GM23338 (cell line): ENCODE results near the gene GBF1. TPM values are rescaled to one million over a fixed set of nuclear protein-coding genes. Genes with fewer than 3 reads are reported as not detected.

ENCODE experiments used
- ATAC-seq: fragments of 200-7000 bp; cut with Tn5 transposase; 3 replicates; pipeline ENCODE4 v1.9.1; 2020
- DNase-seq: peaks from one replicate; pipeline ENCODE4 v3.0.0-alpha.2; 2015; ENCODE audit warnings: low spot score
- H2AFZ ChIP-seq: fragments of 200-600 bp; sonication (generic); 2 replicates; pipeline ENCODE4 v1.8.0; 2016; ENCODE audit warnings: antibody characterized with exemption, mild to moderate bottlenecking, moderate library complexity
- H3F3A ChIP-seq: fragments of 200-600 bp; sonication (generic); replicated peaks from 2 replicates; pipeline ENCODE4 v1.8.0; 2017; ENCODE audit warnings: antibody characterized with exemption, mixed run types, low read depth
- H3K27ac ChIP-seq: fragments of 200-600 bp; sonication (generic); 2 replicates; pipeline ENCODE4 v1.6.1; 2016; ENCODE audit warnings: low read depth
- H3K27me3 ChIP-seq: fragments of 200-600 bp; sonication (generic); 2 replicates; pipeline ENCODE4 v1.8.0; 2016; ENCODE audit warnings: mild to moderate bottlenecking, mixed run types, moderate library complexity; ENCODE audit not compliant: insufficient read depth
- H3K36me3 ChIP-seq: fragments of 200-600 bp; sonication (generic); 2 replicates; pipeline ENCODE4 v1.8.0; 2016; ENCODE audit warnings: mild to moderate bottlenecking; ENCODE audit not compliant: insufficient read depth
- H3K4me1 ChIP-seq: fragments of 200-600 bp; sonication (generic); 2 replicates; pipeline ENCODE4 v1.8.0; 2016; ENCODE audit warnings: mild to moderate bottlenecking, moderate library complexity; ENCODE audit not compliant: insufficient read depth
- H3K4me2 ChIP-seq: fragments of 200-600 bp; sonication (generic); 2 replicates; pipeline ENCODE4 v1.7.1; 2017; ENCODE audit warnings: mixed run types
- H3K4me3 ChIP-seq: fragments of 200-600 bp; sonication (generic); 2 replicates; pipeline ENCODE4 v1.6.1; 2016; ENCODE audit warnings: mixed run types
- H3K79me2 ChIP-seq: fragments of 200-600 bp; sonication (generic); replicated peaks from 2 replicates; pipeline ENCODE4 v1.8.0; 2017; ENCODE audit warnings: mild to moderate bottlenecking; ENCODE audit not compliant: insufficient read depth
- H3K9me2 ChIP-seq: fragments of 200-600 bp; sonication (generic); 2 replicates; pipeline ENCODE4 v1.8.0; 2017; ENCODE audit not compliant: insufficient read depth
- H4K20me1 ChIP-seq: fragments of 200-600 bp; sonication (generic); replicated peaks from 2 replicates; pipeline ENCODE4 v1.8.0; 2017; ENCODE audit warnings: mild to moderate bottlenecking; ENCODE audit not compliant: insufficient read depth
- H3K27ac Mint-ChIP-seq: 2 replicates; pipeline ENCODE4 v1.8.0; 2020; ENCODE audit warnings: inconsistent platforms, mild to moderate bottlenecking, moderate library complexity, mixed read lengths
- H3K27me3 Mint-ChIP-seq: 3 replicates; pipeline ENCODE4 v1.8.0; 2022; ENCODE audit warnings: low read depth, mild to moderate bottlenecking, moderate library complexity, mixed read lengths, inconsistent platforms; ENCODE audit not compliant: insufficient read depth, poor library complexity
- H3K36me3 Mint-ChIP-seq: 3 replicates; pipeline ENCODE4 v1.8.0; 2021; ENCODE audit warnings: low read depth, mild to moderate bottlenecking, inconsistent platforms, moderate library complexity, mixed read lengths
- H3K4me1 Mint-ChIP-seq: 3 replicates; pipeline ENCODE4 v1.8.0; 2020; ENCODE audit warnings: mild to moderate bottlenecking, inconsistent platforms, mixed read lengths
- H3K4me3 Mint-ChIP-seq: 3 replicates; pipeline ENCODE4 v1.8.0; 2021; ENCODE audit warnings: moderate library complexity, mild to moderate bottlenecking, inconsistent platforms, mixed read lengths
- H3K9me3 Mint-ChIP-seq: 3 replicates; pipeline ENCODE4 v1.8.0; 2020; ENCODE audit warnings: moderate library complexity, mild to moderate bottlenecking, inconsistent platforms, mixed read lengths
- CREB1 ChIP-seq: fragments of 250-450 bp; sonication (Bioruptor Pico); IDR thresholded peaks from 2 replicates; pipeline ENCODE4 v1.5.0; 2020; ENCODE audit warnings: low read depth, mild to moderate bottlenecking, moderate library complexity
- CTCF ChIP-seq, 2 experiments: fragments of 200-600 bp in 1 of 2; sonication (generic) in 1 of 2; conservative IDR thresholded peaks; 2 replicates each; pipeline versions ENCODE4 v1.5.1 to v1.6.1; 2016 to 2017; ENCODE audit warnings: antibody characterized with exemption in 2 of 2, low read depth in 2 of 2, mild to moderate bottlenecking in 2 of 2, moderate library complexity in 1 of 2
- ETS1 ChIP-seq: IDR thresholded peaks from 2 replicates; pipeline ENCODE4 v1.6.1; 2016; ENCODE audit warnings: antibody characterized with exemption
- EZH2 ChIP-seq: fragments of 200-600 bp; sonication (generic); IDR thresholded peaks from one replicate; pipeline ENCODE4 v1.8.0; 2017; ENCODE audit warnings: antibody characterized with exemption, mild to moderate bottlenecking, low read depth; ENCODE audit not compliant: unreplicated experiment
- EZH2phosphoT487 ChIP-seq: fragments of 200-600 bp; sonication (generic); IDR thresholded peaks from one replicate; pipeline ENCODE4 v1.8.1; 2018; ENCODE audit warnings: antibody characterized with exemption; ENCODE audit not compliant: unreplicated experiment
- JUNB ChIP-seq: IDR thresholded peaks from one replicate; pipeline ENCODE4 v1.6.1; 2016; ENCODE audit warnings: antibody characterized with exemption; ENCODE audit not compliant: unreplicated experiment
- REST ChIP-seq: IDR thresholded peaks from one replicate; pipeline ENCODE4 v1.6.1; 2018; ENCODE audit warnings: antibody characterized with exemption; ENCODE audit not compliant: unreplicated experiment
- STAT1 ChIP-seq: IDR thresholded peaks from one replicate; pipeline ENCODE4 v1.6.1; 2016; ENCODE audit warnings: antibody characterized with exemption; ENCODE audit not compliant: unreplicated experiment
- ZNF114 ChIP-seq: fragments of 250-450 bp; sonication (Bioruptor Pico); IDR thresholded peaks from 2 replicates; pipeline ENCODE4 v1.5.0; 2020; ENCODE audit warnings: mild to moderate bottlenecking, moderate library complexity
- ZNF331 ChIP-seq: fragments of 250-450 bp; sonication (Bioruptor Pico); IDR thresholded peaks from 2 replicates; pipeline ENCODE4 v1.5.0; 2020; ENCODE audit warnings: low read depth, mild to moderate bottlenecking, moderate library complexity
- polyA plus RNA-seq: library from polyadenylated mRNA; unstranded; fragments of >200 nt; fragmentation: Nextera tagmentation; extraction: Ambion mirVana; gene quantifications from 2 replicates; pipeline ENCODE4 v1.2.1, GENCODE V29; 2016
- total RNA-seq: library from RNA; depleted of rRNA; stranded (reverse); fragments of >200 nt; shearing (Covaris generic); gene quantifications from 2 replicates; pipeline ENCODE4 v1.2.3, GENCODE V29; 2014

The GBF1 gene
- total and polyA plus RNA-seq, 2 experiments from 2014 or later, result 6.5 to 27.2 TPM

GRCh38 chr10:102413806-102414561 is 168.7 kb downstream of the GBF1 start:
- Histone ChIP-seq H3K4me2 (no peak overlapping the region), H3F3A (peaks cover 14% of the 10 kb centered on the region), H3K27me3 (peaks cover 34% of the 10 kb centered on the region), H4K20me1 (no peaks in the 10 kb centered on the region), H3K9me2 (no peaks in the 10 kb centered on the region), H3K27ac (no peak overlapping the region), H3K4me3 (no peak overlapping the region), H3K36me3 (no peaks in the 10 kb centered on the region), H3K79me2 (no peaks in the 10 kb centered on the region), H2AFZ (no peak overlapping the region), H3K4me1 (peaks cover 22% of the 10 kb centered on the region)
- peaks cover 40% of the 10 kb centered on the region for H3K4me1 Mint-ChIP-seq
- peaks cover 45% of the 10 kb centered on the region for H3K27me3 Mint-ChIP-seq
- DNase-seq (no peak), ATAC-seq (no peak)
- no peaks in the 10 kb centered on the region for H3K9me3 Mint-ChIP-seq
- TF ChIP-seq ZNF114 (no peak), CTCF (conservative IDR thresholded peaks at IDR 0.05; ENCODE audit: low read depth in 2 of 2) (no peak), CREB1 (CRISPR knock-in tag) (no peak), EZH2 (no peak), JUNB (no peak), EZH2phosphoT487 (no peak), ETS1 (no peak), STAT1 (no peak), ZNF331 (no peak)
- H3K4me3 Mint-ChIP-seq, result no peak overlapping the region
- H3K36me3 Mint-ChIP-seq, result peaks cover 2% of the 10 kb centered on the region; the same call in 1 of the 3 replicates
- no peak overlapping the region for H3K27ac Mint-ChIP-seq

- no peak for DNase-seq
- peaks cover 48% of the 10 kb centered on the region for H3K27me3 Mint-ChIP-seq
- TF ChIP-seq CREB1 (CRISPR knock-in tag) (no peak), REST (no peak), CTCF (conservative IDR thresholded peaks at IDR 0.05; ENCODE audit: low read depth in 2 of 2) (no peak)
These were observed 169.4 kb downstream of the GBF1 start for GRCh38 chr10:102414749-102415148.

More at GRCh38 chr10:102414749-102415148, 169.4 kb downstream of the GBF1 start:
- Mint-ChIP-seq H3K4me3 (no peak overlapping the region), H3K9me3 (no peaks in the 10 kb centered on the region; the same call in 2 of the 3 replicates), H3K4me1 (peaks cover 38% of the 10 kb centered on the region), H3K36me3 (no peaks in the 10 kb centered on the region; the same call in 2 of the 3 replicates), H3K27ac (no peak overlapping the region)
- Histone ChIP-seq H3K9me2 (no peaks in the 10 kb centered on the region), H3K4me2 (no peak overlapping the region), H4K20me1 (no peaks in the 10 kb centered on the region), H3F3A (peaks cover 18% of the 10 kb centered on the region), H3K4me1 (peaks cover 18% of the 10 kb centered on the region), H3K27ac (no peak overlapping the region), H3K36me3 (no peaks in the 10 kb centered on the region), H3K4me3 (no peak overlapping the region), H3K79me2 (no peaks in the 10 kb centered on the region), H3K27me3 (peaks cover 27% of the 10 kb centered on the region), H2AFZ (no peak overlapping the region)
- no peak for ATAC-seq
